Activated CD4-positive, alpha-beta memory T cell treated with anti-CD3 and anti-CD28 coated beads for 36 hours (primary cell): Measurements from ENCODE around the gene KLHDC10. TPM values are rescaled to one million over a fixed set of nuclear protein-coding genes. Genes with fewer than 3 reads are reported as not detected.
"Not testable (repeated sequence)": the region's sequence is repeated elsewhere in the genome, so short reads cannot be mapped to it uniquely, and the experiment has no call there.

ENCODE experiments used
- CTCF ChIA-PET: fragments of 350-600 bp; sonication (Branson Sonifier 250); formaldehyde crosslinking; loops from one replicate; lab custom pipeline; 2021; ENCODE audit warnings: antibody characterized with exemption, inconsistent platforms; lab: Charles Lee
- POLR2A ChIA-PET: fragments of 350-600 bp; sonication (Branson Sonifier 250); formaldehyde crosslinking; loops from one replicate; lab custom pipeline; 2021; ENCODE audit warnings: antibody characterized with exemption; lab: Charles Lee
- DNase-seq: peaks from one replicate; pipeline ENCODE4 v3.0.0-alpha.2; 2020
- H3K27ac Mint-ChIP-seq: one replicate; pipeline ENCODE4 v1.8.0; 2021; ENCODE audit warnings: mixed read lengths
- H3K27me3 Mint-ChIP-seq: one replicate; pipeline ENCODE4 v1.8.0; 2021; ENCODE audit warnings: mixed read lengths
- H3K36me3 Mint-ChIP-seq: one replicate; pipeline ENCODE4 v1.8.0; 2021; ENCODE audit warnings: mixed read lengths
- H3K4me1 Mint-ChIP-seq: one replicate; pipeline ENCODE4 v1.8.0; 2021; ENCODE audit warnings: low read depth, mixed read lengths
- H3K4me3 Mint-ChIP-seq: one replicate; pipeline ENCODE4 v1.8.0; 2021; ENCODE audit warnings: mild to moderate bottlenecking, mixed read lengths
- H3K9me3 Mint-ChIP-seq: one replicate; pipeline ENCODE4 v1.8.0; 2021; ENCODE audit warnings: mixed read lengths
- intact Hi-C: fragments of 100-400 bp; cut with micrococcal nuclease; formaldehyde crosslinking; loops from one replicate; pipeline ENCODE4 v1.15.1; 2023
- total RNA-seq, 2 experiments: library from RNA; stranded (reverse); gene quantifications; one replicate each; pipeline ENCODE4 v1.2.3, GENCODE V29; 2021

The KLHDC10 gene
- total RNA-seq, 2 experiments from 2014 or later: 16.4 to 16.8 TPM

GRCh38 chr7:130107949-130108674 lies 37.8 kb downstream of the KLHDC10 start:
- intact Hi-C loops: no loop called here
- ChIA-PET CTCF (interaction anchor here (0.7 kb wide), 1 partner anchor 24 kb away, joined by 3 read pairs; no protein-coding TSS in a partner anchor), POLR2A (no interaction called here)

GRCh38 chr7:130108809-130109208 lies 38.5 kb downstream of the KLHDC10 start:
- no peaks in the 10 kb centered on the region for H3K27me3 Mint-ChIP-seq
- CTCF ChIA-PET: interaction anchor here (0.7 kb wide), 1 partner anchor 170 kb away, joined by 3 read pairs; no protein-coding TSS in a partner anchor
- no peaks in the 10 kb centered on the region for H3K9me3 Mint-ChIP-seq
- intact Hi-C loops: no loop called here
- H3K4me3 Mint-ChIP-seq: no peak overlapping the region
- POLR2A ChIA-PET: no interaction called here
- peaks cover 2% of the 10 kb centered on the region for H3K36me3 Mint-ChIP-seq
- no peak overlapping the region for H3K27ac Mint-ChIP-seq
- DNase-seq: no peak
- H3K4me1 Mint-ChIP-seq: no peaks in the 10 kb centered on the region

More at GRCh38 chr7:130107949-130108674, 37.8 kb downstream of the KLHDC10 start:
- no peaks in the 10 kb centered on the region for H3K27me3 Mint-ChIP-seq
- H3K4me3 Mint-ChIP-seq: no peak overlapping the region
- no peak for DNase-seq
- H3K36me3 Mint-ChIP-seq: peaks cover 2% of the 10 kb centered on the region
- no peaks in the 10 kb centered on the region for H3K9me3 Mint-ChIP-seq
- H3K4me1 Mint-ChIP-seq: no peaks in the 10 kb centered on the region
- no peak overlapping the region for H3K27ac Mint-ChIP-seq

- POLR2A ChIA-PET: no interaction called here
- Mint-ChIP-seq H3K4me1 (no peaks in the 10 kb centered on the region), H3K27me3 (no peaks in the 10 kb centered on the region), H3K36me3 (peaks cover 3% of the 10 kb centered on the region), H3K9me3 (no peaks in the 10 kb centered on the region), H3K27ac (no peak overlapping the region), H3K4me3 (no peak overlapping the region)
- CTCF ChIA-PET: no interaction called here
- no peak for DNase-seq
- intact Hi-C loops: no loop called here
These were observed 41.8 kb downstream of the KLHDC10 start for GRCh38 chr7:130112093-130112492.

GRCh38 chr7:130112662-130113425 lies 42.5 kb downstream of the KLHDC10 start:
- Mint-ChIP-seq H3K4me1 (no peaks in the 10 kb centered on the region), H3K27me3 (no peaks in the 10 kb centered on the region), H3K4me3 (no peak overlapping the region), H3K27ac (no peak overlapping the region), H3K9me3 (no peaks in the 10 kb centered on the region), H3K36me3 (peaks cover 6% of the 10 kb centered on the region)
- intact Hi-C loops: no loop called here
- CTCF ChIA-PET: no interaction called here
- POLR2A ChIA-PET: no interaction called here
- DNase-seq: no peak

- DNase-seq, H3K9me3 Mint-ChIP-seq, H3K4me1 Mint-ChIP-seq, H3K4me3 Mint-ChIP-seq, intact Hi-C loops, POLR2A ChIA-PET, H3K27ac Mint-ChIP-seq, H3K36me3 Mint-ChIP-seq, CTCF ChIA-PET, H3K27me3 Mint-ChIP-seq: not testable (repeated sequence)
These were observed 43.1 kb downstream of the KLHDC10 start for GRCh38 chr7:130113426-130113805.

- CTCF ChIA-PET: no interaction called here
- Mint-ChIP-seq H3K27ac (no peak overlapping the region), H3K27me3 (no peaks in the 10 kb centered on the region), H3K36me3 (peaks cover 12% of the 10 kb centered on the region), H3K9me3 (no peaks in the 10 kb centered on the region), H3K4me3 (no peak overlapping the region), H3K4me1 (peaks cover 7% of the 10 kb centered on the region)
- intact Hi-C loops: no loop called here
- no peak for DNase-seq
- POLR2A ChIA-PET: no interaction called here
These were observed 43.6 kb downstream of the KLHDC10 start for GRCh38 chr7:130113887-130114286.

- H3K27me3 Mint-ChIP-seq: no peaks in the 10 kb centered on the region
- no peak overlapping the region for H3K27ac Mint-ChIP-seq
- ChIA-PET CTCF (interaction anchor here (0.8 kb wide), 1 partner anchor 42 kb away, joined by 3 read pairs; no protein-coding TSS in a partner anchor), POLR2A (no interaction called here)
- DNase-seq: no peak
- peaks cover 7% of the 10 kb centered on the region for H3K4me1 Mint-ChIP-seq
- no peaks in the 10 kb centered on the region for H3K9me3 Mint-ChIP-seq
- intact Hi-C loops: no loop called here
- H3K4me3 Mint-ChIP-seq: no peak overlapping the region
- peaks cover 12% of the 10 kb centered on the region for H3K36me3 Mint-ChIP-seq
These were observed 44.0 kb downstream of the KLHDC10 start for GRCh38 chr7:130114374-130114773.

- no peaks in the 10 kb centered on the region for H3K27me3 Mint-ChIP-seq
- no peak overlapping the region for H3K27ac Mint-ChIP-seq
- H3K36me3 Mint-ChIP-seq: peaks cover 12% of the 10 kb centered on the region
- ChIA-PET CTCF (interaction anchor here (0.8 kb wide), 1 partner anchor 42 kb away, joined by 3 read pairs; no protein-coding TSS in a partner anchor), POLR2A (no interaction called here)
- no peaks in the 10 kb centered on the region for H3K9me3 Mint-ChIP-seq
- DNase-seq: no peak
- H3K4me1 Mint-ChIP-seq: peaks cover 7% of the 10 kb centered on the region
- H3K4me3 Mint-ChIP-seq: no peak overlapping the region
- intact Hi-C loops: no loop called here
These were observed 44.4 kb downstream of the KLHDC10 start for GRCh38 chr7:130114776-130115175.

GRCh38 chr7:130118294-130118693 lies 48.0 kb downstream of the KLHDC10 start:
- no peaks in the 10 kb centered on the region for H3K9me3 Mint-ChIP-seq
- POLR2A ChIA-PET: no interaction called here
- intact Hi-C loops: no loop called here
- no peak overlapping the region for H3K4me3 Mint-ChIP-seq
- H3K36me3 Mint-ChIP-seq: peaks cover 26% of the 10 kb centered on the region
- no peak for DNase-seq
- peak overlapping the region; percentile 35 for H3K27ac Mint-ChIP-seq
- H3K4me1 Mint-ChIP-seq: peaks cover 7% of the 10 kb centered on the region
- CTCF ChIA-PET: interaction anchor here (0.9 to 1.5 kb wide), 3 partner anchors 16 to 640 kb away, joined by 3 to 5 read pairs (median 4); no protein-coding TSS in a partner anchor
- no peaks in the 10 kb centered on the region for H3K27me3 Mint-ChIP-seq

GRCh38 chr7:130118801-130119200 lies 48.5 kb downstream of the KLHDC10 start:
- no peak overlapping the region for H3K4me3 Mint-ChIP-seq
- no peaks in the 10 kb centered on the region for H3K27me3 Mint-ChIP-seq
- no peaks in the 10 kb centered on the region for H3K9me3 Mint-ChIP-seq
- no peak for DNase-seq
- intact Hi-C loops: no loop called here
- peaks cover 7% of the 10 kb centered on the region for H3K4me1 Mint-ChIP-seq
- ChIA-PET POLR2A (no interaction called here), CTCF (interaction anchor here (0.9 to 1.5 kb wide), 3 partner anchors 15 to 639 kb away, joined by 3 to 5 read pairs (median 4); no protein-coding TSS in a partner anchor)
- peaks cover 29% of the 10 kb centered on the region for H3K36me3 Mint-ChIP-seq
- H3K27ac Mint-ChIP-seq: peak overlapping the region; percentile 35

GRCh38 chr7:130123501-130123900 lies 53.2 kb downstream of the KLHDC10 start:
- ChIA-PET POLR2A (no interaction called here), CTCF (no interaction called here)
- Mint-ChIP-seq H3K4me1 (peaks cover 2% of the 10 kb centered on the region), H3K36me3 (peaks cover 36% of the 10 kb centered on the region), H3K4me3 (no peak overlapping the region), H3K27me3 (no peaks in the 10 kb centered on the region), H3K27ac (no peak overlapping the region), H3K9me3 (no peaks in the 10 kb centered on the region)
- intact Hi-C loops: no loop called here
- no peak for DNase-seq

- no peaks in the 10 kb centered on the region for H3K9me3 Mint-ChIP-seq
- peaks cover 41% of the 10 kb centered on the region for H3K36me3 Mint-ChIP-seq
- no peak overlapping the region for H3K4me3 Mint-ChIP-seq
- CTCF ChIA-PET: no interaction called here
- no peak for DNase-seq
- H3K27ac Mint-ChIP-seq: no peak overlapping the region
- H3K27me3 Mint-ChIP-seq: no peaks in the 10 kb centered on the region
- intact Hi-C loops: no loop called here
- POLR2A ChIA-PET: no interaction called here
- H3K4me1 Mint-ChIP-seq: no peaks in the 10 kb centered on the region
These were observed 54.4 kb downstream of the KLHDC10 start for GRCh38 chr7:130124711-130125110.
